Neuron (in vitro differentiated cells): Measurements from ENCODE around the gene CEP104.
"Not testable (repeated sequence)": the region's sequence is repeated elsewhere in the genome, so short reads cannot be mapped to it uniquely, and the experiment has no call there.

Source experiments
- H2AFZ ChIP-seq: one replicate; pipeline ENCODE4 v1.6.1; 2013; ENCODE audit warnings: low read depth, mild to moderate bottlenecking, inconsistent platforms, low read length, moderate library complexity
- H3K27me3 ChIP-seq: one replicate; pipeline ENCODE4 v1.6.1; 2013; ENCODE audit warnings: low read length; ENCODE audit not compliant: insufficient read depth
- H3K36me3 ChIP-seq: one replicate; pipeline ENCODE4 v1.6.1; 2013; ENCODE audit warnings: low read length; ENCODE audit not compliant: insufficient read depth
- H3K4me1 ChIP-seq: one replicate; pipeline ENCODE4 v1.6.1; 2013; ENCODE audit warnings: low read length; ENCODE audit not compliant: insufficient read depth
- H3K4me3 ChIP-seq: 2 replicates; pipeline ENCODE4 v1.5.1; 2013; ENCODE audit warnings: mild to moderate bottlenecking, low read length, moderate library complexity
- H3K9me3 ChIP-seq: one replicate; pipeline ENCODE4 v1.6.1; 2013; ENCODE audit warnings: low read length

The CEP104 gene

GRCh38 chr1:3810149-3810761 is 46.8 kb downstream of the CEP104 start:
- H3K4me3 ChIP-seq, H3K4me1 ChIP-seq, H3K27me3 ChIP-seq, H2AFZ ChIP-seq, H3K9me3 ChIP-seq, H3K36me3 ChIP-seq: not testable (repeated sequence)

- H3K4me3 ChIP-seq = no peak overlapping the region
- H3K36me3 ChIP-seq = no peaks in the 10 kb centered on the region
- H3K27me3 ChIP-seq = no peaks in the 10 kb centered on the region
- peaks cover 2% of the 10 kb centered on the region for H3K9me3 ChIP-seq
- no peaks in the 10 kb centered on the region for H3K4me1 ChIP-seq
- no peak overlapping the region for H2AFZ ChIP-seq
Measured at GRCh38 chr1:3809680-3810079, 47.3 kb downstream of the CEP104 start.

- Histone ChIP-seq H3K4me3 (no peak overlapping the region), H3K4me1 (no peaks in the 10 kb centered on the region), H3K27me3 (no peaks in the 10 kb centered on the region), H3K9me3 (peaks cover 2% of the 10 kb centered on the region), H2AFZ (no peak overlapping the region), H3K36me3 (no peaks in the 10 kb centered on the region)
Measured at GRCh38 chr1:3807769-3808168, 49.2 kb downstream of the CEP104 start.

DNA sequence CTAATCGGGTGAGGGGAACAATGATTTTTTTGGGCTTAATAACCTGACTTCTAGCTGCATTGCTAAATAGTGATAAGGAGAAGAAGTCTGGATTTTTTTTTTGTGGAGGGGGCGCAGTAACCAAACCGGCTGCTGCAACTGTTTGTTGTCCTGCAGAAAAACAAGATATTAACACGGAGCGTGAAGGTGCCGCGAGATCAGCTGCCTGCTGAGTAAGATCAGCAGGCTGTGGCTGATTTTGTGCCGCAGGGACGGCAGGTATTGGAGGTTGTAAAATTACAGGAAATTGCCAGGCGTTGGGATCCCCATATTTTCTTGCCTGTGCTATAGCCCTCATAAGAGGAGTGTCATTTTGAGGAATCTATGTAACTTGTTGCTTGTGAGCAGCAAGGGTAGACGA is 52.0 kb downstream of the CEP104 start:
- Histone ChIP-seq H3K4me1 (no peaks in the 10 kb centered on the region), H3K9me3 (peaks cover 2% of the 10 kb centered on the region), H3K4me3 (no peak overlapping the region), H2AFZ (no peak overlapping the region), H3K36me3 (no peaks in the 10 kb centered on the region), H3K27me3 (no peaks in the 10 kb centered on the region)

GRCh38 chr1:3804627-3804944 is 52.4 kb downstream of the CEP104 start:
- not testable (repeated sequence) for H3K4me1 ChIP-seq, H3K9me3 ChIP-seq, H3K36me3 ChIP-seq, H2AFZ ChIP-seq, H3K27me3 ChIP-seq, H3K4me3 ChIP-seq

GRCh38 chr1:3803905-3804626 is 52.9 kb downstream of the CEP104 start:
- Histone ChIP-seq H2AFZ (no peak overlapping the region), H3K36me3 (no peaks in the 10 kb centered on the region), H3K4me1 (no peaks in the 10 kb centered on the region), H3K9me3 (peaks cover 2% of the 10 kb centered on the region), H3K27me3 (no peaks in the 10 kb centered on the region), H3K4me3 (no peak overlapping the region)

GRCh38 chr1:3800795-3801194 is 56.2 kb downstream of the CEP104 start:
- not testable (repeated sequence) for H3K9me3 ChIP-seq, H3K36me3 ChIP-seq, H2AFZ ChIP-seq, H3K4me3 ChIP-seq, H3K27me3 ChIP-seq, H3K4me1 ChIP-seq

DNA sequence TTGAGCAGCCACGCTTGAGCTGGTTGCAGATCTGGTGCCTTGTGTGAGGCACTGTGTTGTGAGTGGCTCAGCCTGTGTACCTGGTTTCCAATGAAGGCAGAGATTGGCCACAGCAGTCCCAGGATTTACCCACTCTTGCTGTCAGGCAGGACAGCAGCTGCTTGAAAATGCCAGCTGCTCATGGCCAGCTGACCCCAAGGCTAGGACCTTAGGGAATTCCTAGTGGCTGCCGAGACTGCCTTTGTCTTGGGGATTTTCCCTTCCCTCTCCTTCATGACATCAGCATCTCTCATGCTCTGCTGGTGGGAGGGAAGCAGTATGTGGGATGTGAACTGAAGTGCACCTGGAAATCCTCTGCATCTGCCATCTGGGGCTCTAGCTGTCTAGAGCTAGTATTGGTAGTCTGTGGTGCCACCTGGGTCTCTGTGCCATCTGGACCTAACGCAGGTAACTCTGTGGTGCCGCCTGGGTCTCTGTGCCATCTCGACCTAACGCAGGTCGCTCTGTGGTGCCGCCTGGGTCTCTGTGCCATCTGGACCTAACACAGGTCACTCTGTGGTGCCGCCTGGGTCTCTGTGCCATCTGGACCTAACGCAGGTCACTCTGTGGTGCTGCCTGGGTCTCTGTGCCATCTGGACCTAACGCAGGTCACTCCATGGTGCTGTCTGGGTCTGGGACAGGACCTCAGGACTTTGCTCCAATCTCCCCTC is 56.9 kb downstream of the CEP104 start:
- Histone ChIP-seq H3K4me3 (no peak overlapping the region), H3K4me1 (peaks cover 4% of the 10 kb centered on the region), H3K36me3 (no peaks in the 10 kb centered on the region), H3K9me3 (no peaks in the 10 kb centered on the region), H2AFZ (no peak overlapping the region), H3K27me3 (no peaks in the 10 kb centered on the region)

GRCh38 chr1:3796215-3797061 is 60.6 kb downstream of the CEP104 start, which contains the start of gene LRRC47:
Gene LRRC47 (minus strand): TSS chr1:3796498. CDS start chr1:3796476, 22 bp downstream.
- Histone ChIP-seq H3K4me3 (peak within 1 kb of the TSS; percentile 78), H3K27me3 (no peaks in the 10 kb centered on the region), H3K4me1 (peaks cover 11% of the 10 kb centered on the region), H2AFZ (peak within 1 kb of the TSS; percentile 53), H3K9me3 (no peaks in the 10 kb centered on the region), H3K36me3 (peaks cover 7% of the 10 kb centered on the region)

DNA sequence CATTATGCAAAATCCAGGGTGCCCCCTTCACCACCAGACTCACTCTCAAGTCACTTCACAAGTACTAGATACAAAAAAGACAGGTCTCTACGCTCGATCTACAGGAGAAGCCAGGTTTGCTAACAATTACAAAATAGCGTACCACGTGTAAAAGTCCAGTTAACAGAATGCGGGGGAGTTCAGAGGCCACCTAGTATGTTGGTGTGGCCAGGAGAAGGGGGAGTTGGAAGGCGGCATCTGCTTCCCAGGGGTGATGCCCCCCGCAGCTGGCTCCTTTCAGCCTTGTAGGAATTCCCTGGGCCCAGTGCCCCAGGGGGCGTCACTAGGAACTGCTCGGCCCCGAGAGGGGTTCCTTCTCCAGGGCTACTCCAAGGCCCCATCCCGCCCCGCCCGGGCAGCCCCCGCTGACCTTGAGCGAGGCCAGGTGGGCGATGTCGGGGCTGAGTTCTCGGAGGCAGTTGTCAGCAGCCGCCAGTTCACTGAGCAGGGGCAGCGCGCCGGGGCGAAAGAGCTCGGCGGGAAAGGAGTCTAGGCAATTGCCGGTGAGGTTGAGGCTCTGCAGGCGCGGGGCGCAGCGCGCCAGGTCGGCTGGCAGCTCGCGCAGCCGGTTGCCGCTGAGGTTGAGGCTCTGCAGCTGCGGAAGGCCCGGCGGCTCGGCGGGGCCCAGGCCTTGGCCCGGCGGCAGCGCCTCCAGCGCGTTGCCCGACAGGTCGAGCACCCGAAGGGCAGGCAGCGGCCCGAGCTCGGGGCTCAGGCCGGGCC is 61.4 kb downstream of the CEP104 start:
- H3K4me3 ChIP-seq = peak overlapping the region; percentile 78
- peaks cover 7% of the 10 kb centered on the region for H3K36me3 ChIP-seq
- H2AFZ ChIP-seq = peak overlapping the region; percentile 53
- no peaks in the 10 kb centered on the region for H3K27me3 ChIP-seq
- H3K9me3 ChIP-seq = no peaks in the 10 kb centered on the region
- H3K4me1 ChIP-seq = peaks cover 11% of the 10 kb centered on the region

DNA sequence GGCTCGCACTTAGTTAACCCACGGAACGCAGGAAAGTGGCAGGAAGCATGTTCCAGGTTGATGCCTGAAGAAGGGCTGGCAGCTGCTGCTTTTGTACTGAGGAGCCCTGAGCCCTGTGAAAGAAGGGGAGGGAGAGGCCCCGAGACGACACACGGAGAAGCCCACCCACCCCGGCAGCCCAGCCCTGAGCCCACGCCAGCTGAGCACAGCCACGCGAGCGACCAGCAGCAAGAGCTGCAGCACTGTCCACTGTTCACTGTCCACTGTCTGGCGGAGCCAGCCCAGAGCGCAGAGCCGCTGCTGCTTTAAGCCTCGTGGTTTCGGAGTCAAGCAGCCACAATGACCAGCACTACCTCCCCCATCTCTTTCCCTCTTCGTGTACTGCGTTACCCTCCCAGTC is 66.1 kb downstream of the CEP104 start:
- peaks cover 11% of the 10 kb centered on the region for H3K4me1 ChIP-seq
- H2AFZ ChIP-seq = no peak overlapping the region
- no peaks in the 10 kb centered on the region for H3K27me3 ChIP-seq
- H3K36me3 ChIP-seq = peaks cover 27% of the 10 kb centered on the region
- H3K4me3 ChIP-seq = no peak overlapping the region
- H3K9me3 ChIP-seq = no peaks in the 10 kb centered on the region

GRCh38 chr1:3790500-3790923 is 66.5 kb downstream of the CEP104 start:
- Histone ChIP-seq H3K4me3 (no peak overlapping the region), H3K9me3 (no peaks in the 10 kb centered on the region), H3K4me1 (peaks cover 10% of the 10 kb centered on the region), H3K36me3 (peaks cover 28% of the 10 kb centered on the region), H3K27me3 (no peaks in the 10 kb centered on the region), H2AFZ (no peak overlapping the region)
